GM18519 (cell line): ENCODE data around the gene PHC2.

ENCODE experiments used
- ATAC-seq: cut with Tn5 transposase; IDR thresholded peaks from one replicate; pipeline ENCODE4 v1.9.1; 2021; ENCODE audit warnings: mild to moderate bottlenecking, moderate library complexity; ENCODE audit not compliant: unreplicated experiment, low FRiP score

PHC2 gene

DNA sequence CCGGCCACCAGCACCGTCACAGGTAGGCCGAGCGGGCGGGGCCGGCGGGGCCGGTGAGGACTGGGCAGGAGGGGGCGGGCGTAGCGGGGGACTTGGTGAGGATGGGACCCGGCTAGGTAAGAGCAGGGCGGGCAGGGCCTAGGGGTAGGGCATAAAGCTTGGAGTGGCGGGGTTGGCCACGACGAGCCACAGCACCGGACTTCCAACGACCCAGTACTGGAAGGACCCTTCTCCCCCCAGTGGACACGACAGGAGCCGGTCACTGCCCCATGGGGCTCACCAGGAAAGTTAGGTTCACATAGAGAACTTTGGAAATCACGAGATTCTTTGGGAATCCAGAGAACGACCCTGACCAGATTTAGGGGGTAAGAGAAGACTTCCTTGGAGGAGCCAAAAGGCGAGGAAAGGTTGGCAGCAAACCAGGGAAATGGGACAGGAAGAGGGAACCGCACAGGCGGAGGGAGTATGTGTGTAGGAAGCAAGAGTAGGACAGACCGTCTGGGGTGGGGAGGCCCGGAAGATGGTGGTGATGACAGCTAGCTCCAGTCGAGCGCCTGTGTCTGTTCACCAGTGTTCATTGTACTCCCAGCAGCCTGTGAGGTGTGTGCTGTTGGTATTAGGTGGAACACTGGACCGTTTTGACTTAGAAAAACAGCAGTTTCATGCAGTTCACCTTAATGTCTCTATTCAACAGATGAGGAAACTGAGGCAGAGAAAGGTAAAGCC is 154.2 kb downstream of the PHC2 start:
- ATAC-seq = no peak

GRCh38 chr1:33275706-33276572 is 155.0 kb downstream of the PHC2 start:
- ATAC-seq = no peak

GRCh38 chr1:33275195-33275594 is 155.7 kb downstream of the PHC2 start:
- ATAC-seq = no peak

DNA sequence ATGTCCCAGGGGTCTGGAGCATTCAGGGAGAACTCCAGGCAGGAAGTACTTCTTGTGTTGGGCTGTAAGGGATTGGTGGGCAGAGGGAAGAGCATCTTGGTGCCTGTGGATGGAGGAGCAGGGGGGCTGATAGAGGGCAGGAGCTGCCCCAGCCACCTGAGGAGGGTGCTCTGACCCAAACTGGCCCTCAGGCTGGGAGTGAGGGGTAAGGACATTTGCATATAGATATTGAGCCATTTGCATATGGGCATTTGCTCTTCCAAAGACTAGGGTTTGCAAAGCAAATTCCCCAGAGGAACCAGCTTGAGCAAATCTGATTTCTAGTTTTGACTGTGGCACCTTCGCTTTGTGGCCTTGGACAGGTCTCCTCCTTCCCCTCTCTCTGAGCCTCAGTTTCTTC is 156.4 kb downstream of the PHC2 start:
- ATAC-seq = no peak

DNA sequence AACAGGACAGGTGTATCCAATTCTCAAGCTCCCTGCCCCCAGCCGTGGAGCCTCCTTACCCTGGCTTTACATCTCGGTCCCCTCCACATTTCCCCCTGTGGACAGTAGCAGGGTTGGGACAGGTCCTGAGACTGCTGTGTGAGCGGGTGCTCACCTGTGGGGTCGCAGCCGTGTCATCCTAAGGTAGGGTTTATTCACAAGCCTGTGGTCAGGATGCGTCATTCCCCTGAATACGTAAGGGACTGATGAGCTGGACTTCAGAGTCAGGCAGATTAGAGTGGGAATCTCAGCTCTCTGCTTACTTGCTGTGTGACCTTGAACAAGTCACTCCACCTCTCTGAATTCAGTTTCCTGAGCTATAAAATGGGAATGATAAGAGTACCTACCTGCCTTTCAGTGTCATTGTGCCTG is 156.9 kb downstream of the PHC2 start:
- ATAC-seq = no peak
